Measurements from ENCODE around the gene SS18.

DNA sequence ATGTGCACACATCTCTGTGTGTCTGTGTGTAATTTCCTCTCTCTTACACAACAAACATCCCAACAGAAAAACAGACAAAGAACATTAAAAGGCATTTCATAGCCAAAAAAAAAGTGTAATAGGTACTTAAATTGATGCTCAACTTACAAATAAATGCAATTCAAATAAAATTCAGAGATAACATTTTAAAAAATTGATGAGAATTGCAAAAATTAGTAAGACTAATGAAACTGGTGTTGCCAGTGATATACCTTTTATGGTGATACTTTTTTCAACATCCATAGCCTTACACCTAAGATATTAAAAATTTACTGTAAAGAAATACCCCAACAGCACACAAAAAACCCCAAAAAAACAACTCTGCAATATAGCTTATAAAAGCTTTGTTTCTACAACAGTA is 76.0 kb downstream of the SS18 start:
- TF ChIP-seq, protein P1, sequence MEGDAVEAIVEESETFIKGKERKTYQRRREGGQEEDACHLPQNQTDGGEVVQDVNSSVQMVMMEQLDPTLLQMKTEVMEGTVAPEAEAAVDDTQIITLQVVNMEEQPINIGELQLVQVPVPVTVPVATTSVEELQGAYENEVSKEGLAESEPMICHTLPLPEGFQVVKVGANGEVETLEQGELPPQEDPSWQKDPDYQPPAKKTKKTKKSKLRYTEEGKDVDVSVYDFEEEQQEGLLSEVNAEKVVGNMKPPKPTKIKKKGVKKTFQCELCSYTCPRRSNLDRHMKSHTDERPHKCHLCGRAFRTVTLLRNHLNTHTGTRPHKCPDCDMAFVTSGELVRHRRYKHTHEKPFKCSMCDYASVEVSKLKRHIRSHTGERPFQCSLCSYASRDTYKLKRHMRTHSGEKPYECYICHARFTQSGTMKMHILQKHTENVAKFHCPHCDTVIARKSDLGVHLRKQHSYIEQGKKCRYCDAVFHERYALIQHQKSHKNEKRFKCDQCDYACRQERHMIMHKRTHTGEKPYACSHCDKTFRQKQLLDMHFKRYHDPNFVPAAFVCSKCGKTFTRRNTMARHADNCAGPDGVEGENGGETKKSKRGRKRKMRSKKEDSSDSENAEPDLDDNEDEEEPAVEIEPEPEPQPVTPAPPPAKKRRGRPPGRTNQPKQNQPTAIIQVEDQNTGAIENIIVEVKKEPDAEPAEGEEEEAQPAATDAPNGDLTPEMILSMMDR (IDR thresholded peaks at IDR 0.05), result no peak
- TF ChIP-seq POLR2AphosphoS5 (IDR thresholded peaks at IDR 0.05; ENCODE audit: low read depth, low read length) (no peak), SIN3A (IDR thresholded peaks at IDR 0.05; ENCODE audit: borderline replicate concordance, insufficient read depth, low read depth, low read length) (no peak)
- TF ChIP-seq, protein P2, sequence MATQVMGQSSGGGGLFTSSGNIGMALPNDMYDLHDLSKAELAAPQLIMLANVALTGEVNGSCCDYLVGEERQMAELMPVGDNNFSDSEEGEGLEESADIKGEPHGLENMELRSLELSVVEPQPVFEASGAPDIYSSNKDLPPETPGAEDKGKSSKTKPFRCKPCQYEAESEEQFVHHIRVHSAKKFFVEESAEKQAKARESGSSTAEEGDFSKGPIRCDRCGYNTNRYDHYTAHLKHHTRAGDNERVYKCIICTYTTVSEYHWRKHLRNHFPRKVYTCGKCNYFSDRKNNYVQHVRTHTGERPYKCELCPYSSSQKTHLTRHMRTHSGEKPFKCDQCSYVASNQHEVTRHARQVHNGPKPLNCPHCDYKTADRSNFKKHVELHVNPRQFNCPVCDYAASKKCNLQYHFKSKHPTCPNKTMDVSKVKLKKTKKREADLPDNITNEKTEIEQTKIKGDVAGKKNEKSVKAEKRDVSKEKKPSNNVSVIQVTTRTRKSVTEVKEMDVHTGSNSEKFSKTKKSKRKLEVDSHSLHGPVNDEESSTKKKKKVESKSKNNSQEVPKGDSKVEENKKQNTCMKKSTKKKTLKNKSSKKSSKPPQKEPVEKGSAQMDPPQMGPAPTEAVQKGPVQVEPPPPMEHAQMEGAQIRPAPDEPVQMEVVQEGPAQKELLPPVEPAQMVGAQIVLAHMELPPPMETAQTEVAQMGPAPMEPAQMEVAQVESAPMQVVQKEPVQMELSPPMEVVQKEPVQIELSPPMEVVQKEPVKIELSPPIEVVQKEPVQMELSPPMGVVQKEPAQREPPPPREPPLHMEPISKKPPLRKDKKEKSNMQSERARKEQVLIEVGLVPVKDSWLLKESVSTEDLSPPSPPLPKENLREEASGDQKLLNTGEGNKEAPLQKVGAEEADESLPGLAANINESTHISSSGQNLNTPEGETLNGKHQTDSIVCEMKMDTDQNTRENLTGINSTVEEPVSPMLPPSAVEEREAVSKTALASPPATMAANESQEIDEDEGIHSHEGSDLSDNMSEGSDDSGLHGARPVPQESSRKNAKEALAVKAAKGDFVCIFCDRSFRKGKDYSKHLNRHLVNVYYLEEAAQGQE (IDR thresholded peaks at IDR 0.05; ENCODE audit: insufficient read depth in 1 of 2, low read depth in 2 of 2, low read length in 1 of 2), result no peak

All from Panc1 (cell line).